ENCODE data around the gene MICU1. TPM values are rescaled to one million over a fixed set of nuclear protein-coding genes. Genes with fewer than 3 reads are reported as not detected.

Gene MICU1
- polyA plus RNA-seq, 2 of the 4 experiments (the other 2 are of a cell fraction), result 54.5 to 58.6 TPM

DNA sequence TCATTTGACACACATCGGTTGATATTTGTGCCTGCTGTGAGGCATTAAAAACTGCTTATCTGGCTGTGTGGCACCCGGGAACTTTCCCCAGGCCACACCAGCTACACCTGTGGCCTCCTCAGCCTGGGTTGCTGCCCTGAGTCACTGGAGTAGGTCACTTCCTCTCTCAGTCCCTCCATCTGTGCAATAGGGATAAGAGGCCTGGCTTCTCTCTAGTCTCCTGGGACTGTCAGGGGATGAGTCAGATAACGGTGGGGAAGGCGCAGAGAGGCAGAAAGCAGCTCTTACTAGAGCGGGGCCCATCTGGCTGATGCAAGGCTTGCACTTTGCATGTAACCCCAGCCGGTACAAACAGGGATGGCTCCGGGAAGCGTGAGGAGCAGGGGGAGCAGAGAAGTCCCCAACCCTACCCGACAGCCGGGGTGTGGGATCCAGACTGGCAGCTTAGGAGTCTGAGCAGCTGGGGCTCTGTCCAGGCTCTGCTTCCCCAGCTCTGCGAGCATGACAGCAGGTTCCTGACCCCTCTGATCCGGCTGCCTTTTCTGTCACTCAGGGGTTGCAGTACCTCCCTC is 305.1 kb downstream of the MICU1 start:
- DNase-seq (ENCODE audit: low read depth in 1 of 2, low spot score in 1 of 2) (peak; percentile 95 to 98), FAIRE-seq (no peak), ATAC-seq (peak; percentile 84 to 86)
- Histone ChIP-seq H3K4me2 (peak overlapping the region; percentile 82), H3K4me3 (peak overlapping the region; percentile 25), H3K27ac (peak overlapping the region; percentile 98 to 99), H3K4me1 (peaks cover 91% of the 10 kb centered on the region), H3K9me3 (no peaks in the 10 kb centered on the region)
- TF ChIP-seq, protein P1, sequence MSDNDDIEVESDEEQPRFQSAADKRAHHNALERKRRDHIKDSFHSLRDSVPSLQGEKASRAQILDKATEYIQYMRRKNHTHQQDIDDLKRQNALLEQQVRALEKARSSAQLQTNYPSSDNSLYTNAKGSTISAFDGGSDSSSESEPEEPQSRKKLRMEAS (IDR thresholded peaks at IDR 0.05), result peak; percentile 83; the same call in 1 of the 2 replicates
- no peak for TF ChIP-seq KDM5A (IDR thresholded peaks at IDR 0.05)
- TF ChIP-seq ZSCAN20 (CRISPR knock-in tag; IDR thresholded peaks at IDR 0.05), result peak; percentile 74; the same call in 1 of the 2 replicates
- peak; percentile 81 to 83; a peak in 3 of 5 replicates for TF ChIP-seq EP300 (IDR thresholded peaks at IDR 0.05)
- TF ChIP-seq KDM1A (IDR thresholded peaks at IDR 0.05; ENCODE audit: low read depth), result peak; percentile 68; the same call in 1 of the 2 replicates
- no peak for TF ChIP-seq ZC3H11A (IDR thresholded peaks at IDR 0.05)
- peak; percentile 67; the same call in 1 of the 2 replicates for TF ChIP-seq MYC (IDR thresholded peaks at IDR 0.05; ENCODE audit: borderline replicate concordance, low read length)
- no peak for TF ChIP-seq POLR2AphosphoS2 (conservative IDR thresholded peaks at IDR 0.05; ENCODE audit: low read length)
- no peak for TF ChIP-seq CBX2 (IDR thresholded peaks at IDR 0.05; ENCODE audit: borderline replicate concordance, low read depth)
- TF ChIP-seq, protein P2, sequence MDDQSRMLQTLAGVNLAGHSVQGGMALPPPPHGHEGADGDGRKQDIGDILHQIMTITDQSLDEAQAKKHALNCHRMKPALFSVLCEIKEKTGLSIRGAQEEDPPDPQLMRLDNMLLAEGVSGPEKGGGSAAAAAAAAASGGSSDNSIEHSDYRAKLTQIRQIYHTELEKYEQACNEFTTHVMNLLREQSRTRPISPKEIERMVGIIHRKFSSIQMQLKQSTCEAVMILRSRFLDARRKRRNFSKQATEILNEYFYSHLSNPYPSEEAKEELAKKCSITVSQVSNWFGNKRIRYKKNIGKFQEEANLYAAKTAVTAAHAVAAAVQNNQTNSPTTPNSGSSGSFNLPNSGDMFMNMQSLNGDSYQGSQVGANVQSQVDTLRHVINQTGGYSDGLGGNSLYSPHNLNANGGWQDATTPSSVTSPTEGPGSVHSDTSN (IDR thresholded peaks at IDR 0.05), result 0 out of 2 replicates have a peak, but pooled peaks have one; percentile 27
- TF ChIP-seq CEBPB (IDR thresholded peaks at IDR 0.05), result peak; percentile 85 to 87
- no peak for TF ChIP-seq RCOR1 (IDR thresholded peaks at IDR 0.05; ENCODE audit: low read depth, low read length)
- TF ChIP-seq, protein P3, sequence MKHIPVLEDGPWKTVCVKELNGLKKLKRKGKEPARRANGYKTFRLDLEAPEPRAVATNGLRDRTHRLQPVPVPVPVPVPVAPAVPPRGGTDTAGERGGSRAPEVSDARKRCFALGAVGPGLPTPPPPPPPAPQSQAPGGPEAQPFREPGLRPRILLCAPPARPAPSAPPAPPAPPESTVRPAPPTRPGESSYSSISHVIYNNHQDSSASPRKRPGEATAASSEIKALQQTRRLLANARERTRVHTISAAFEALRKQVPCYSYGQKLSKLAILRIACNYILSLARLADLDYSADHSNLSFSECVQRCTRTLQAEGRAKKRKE (CRISPR knock-in tag; IDR thresholded peaks at IDR 0.05; ENCODE audit: low read depth), result peak; percentile 60; the same call in 1 of the 2 replicates
- TF ChIP-seq JUN (IDR thresholded peaks at IDR 0.05), result peak; percentile 75 to 96; a peak in 4 of 5 replicates
- TF ChIP-seq HDAC2 (IDR thresholded peaks at IDR 0.05), result no peak
- TF ChIP-seq ZFP36 (IDR thresholded peaks at IDR 0.05; ENCODE audit: borderline replicate concordance, partially characterized antibody), result no peak
- no peak for TF ChIP-seq HOXB5 (CRISPR knock-in tag; IDR thresholded peaks at IDR 0.05)
- TF ChIP-seq, protein P4, sequence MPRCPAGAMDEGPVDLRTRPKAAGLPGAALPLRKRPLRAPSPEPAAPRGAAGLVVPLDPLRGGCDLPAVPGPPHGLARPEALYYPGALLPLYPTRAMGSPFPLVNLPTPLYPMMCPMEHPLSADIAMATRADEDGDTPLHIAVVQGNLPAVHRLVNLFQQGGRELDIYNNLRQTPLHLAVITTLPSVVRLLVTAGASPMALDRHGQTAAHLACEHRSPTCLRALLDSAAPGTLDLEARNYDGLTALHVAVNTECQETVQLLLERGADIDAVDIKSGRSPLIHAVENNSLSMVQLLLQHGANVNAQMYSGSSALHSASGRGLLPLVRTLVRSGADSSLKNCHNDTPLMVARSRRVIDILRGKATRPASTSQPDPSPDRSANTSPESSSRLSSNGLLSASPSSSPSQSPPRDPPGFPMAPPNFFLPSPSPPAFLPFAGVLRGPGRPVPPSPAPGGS (IDR thresholded peaks at IDR 0.05), result peak; percentile 26; the same call in 1 of the 3 replicates
- TF ChIP-seq RAD21 (conservative IDR thresholded peaks at IDR 0.05 in 1 of 2, IDR thresholded peaks at IDR 0.05 in 1 of 2), result 0 out of 5 replicates have a peak, but pooled peaks of 1 of the 2 experiments have one; percentile 37
- TF ChIP-seq GATA3 (IDR thresholded peaks at IDR 0.05; ENCODE audit: borderline replicate concordance), result peak; percentile 54; the same call in 1 of the 2 replicates
- TF ChIP-seq, protein P5, sequence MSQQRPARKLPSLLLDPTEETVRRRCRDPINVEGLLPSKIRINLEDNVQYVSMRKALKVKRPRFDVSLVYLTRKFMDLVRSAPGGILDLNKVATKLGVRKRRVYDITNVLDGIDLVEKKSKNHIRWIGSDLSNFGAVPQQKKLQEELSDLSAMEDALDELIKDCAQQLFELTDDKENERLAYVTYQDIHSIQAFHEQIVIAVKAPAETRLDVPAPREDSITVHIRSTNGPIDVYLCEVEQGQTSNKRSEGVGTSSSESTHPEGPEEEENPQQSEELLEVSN (IDR thresholded peaks at IDR 0.05; ENCODE audit: borderline replicate concordance, low read depth), result peak; percentile 48; the same call in 1 of the 2 replicates
- TF ChIP-seq HOXB13 (CRISPR knock-in tag; IDR thresholded peaks at IDR 0.05; ENCODE audit: low read depth), result 0 out of 2 replicates have a peak, but pooled peaks have one; percentile 56
- no peak for TF ChIP-seq TFCP2L1 (CRISPR knock-in tag; IDR thresholded peaks at IDR 0.05)
- TF ChIP-seq MAFK (IDR thresholded peaks at IDR 0.05; ENCODE audit: partially characterized antibody), result peak; percentile 87
- TF ChIP-seq BHLHE40 (IDR thresholded peaks at IDR 0.05; ENCODE audit: low read depth, low read length), result no peak
- TF ChIP-seq HEYL (CRISPR knock-in tag; IDR thresholded peaks at IDR 0.05), result no peak
- peak; percentile 85 for TF ChIP-seq FOSL2 (IDR thresholded peaks at IDR 0.05)
- TF ChIP-seq FOSL2 (CRISPR knock-in tag; IDR thresholded peaks at IDR 0.05), result peak; percentile 97
- peak; percentile 70; the same call in 1 of the 2 replicates for TF ChIP-seq EHF (CRISPR knock-in tag; IDR thresholded peaks at IDR 0.05)
- peak; percentile 45; the same call in 2 of the 3 replicates for TF ChIP-seq SMC3 (IDR thresholded peaks at IDR 0.05)
- TF ChIP-seq, protein P6, sequence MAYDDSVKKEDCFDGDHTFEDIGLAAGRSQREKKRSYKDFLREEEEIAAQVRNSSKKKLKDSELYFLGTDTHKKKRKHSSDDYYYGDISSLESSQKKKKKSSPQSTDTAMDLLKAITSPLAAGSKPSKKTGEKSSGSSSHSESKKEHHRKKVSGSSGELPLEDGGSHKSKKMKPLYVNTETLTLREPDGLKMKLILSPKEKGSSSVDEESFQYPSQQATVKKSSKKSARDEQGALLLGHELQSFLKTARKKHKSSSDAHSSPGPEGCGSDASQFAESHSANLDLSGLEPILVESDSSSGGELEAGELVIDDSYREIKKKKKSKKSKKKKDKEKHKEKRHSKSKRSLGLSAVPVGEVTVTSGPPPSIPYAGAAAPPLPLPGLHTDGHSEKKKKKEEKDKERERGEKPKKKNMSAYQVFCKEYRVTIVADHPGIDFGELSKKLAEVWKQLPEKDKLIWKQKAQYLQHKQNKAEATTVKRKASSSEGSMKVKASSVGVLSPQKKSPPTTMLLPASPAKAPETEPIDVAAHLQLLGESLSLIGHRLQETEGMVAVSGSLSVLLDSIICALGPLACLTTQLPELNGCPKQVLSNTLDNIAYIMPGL (CRISPR knock-in tag; IDR thresholded peaks at IDR 0.05; ENCODE audit: borderline replicate concordance), result no peak
- TF ChIP-seq MAZ (IDR thresholded peaks at IDR 0.05; ENCODE audit: borderline replicate concordance, low read depth, low read length), result 0 out of 2 replicates have a peak, but pooled peaks have one; percentile 8
- peak; percentile 47; the same call in 1 of the 2 replicates for TF ChIP-seq POLR2A (IDR thresholded peaks at IDR 0.05; ENCODE audit: low read length)
- TF ChIP-seq JUNB (IDR thresholded peaks at IDR 0.05), result peak; percentile 85
- WGBS (ENCODE audit: missing lambda C conversion rate), result 2% methylated on average over 12 of the region's 12 CpGs
- ChIA-PET CTCF (interaction anchor here (0.9 to 8.5 kb wide), 15 partner anchors 11 to 272 kb away, joined by 3 to 94 read pairs (median 6); partner anchors contain the start of genes ANAPC16, ASCC1 and DDIT4), POLR2A (interaction anchor here (0.6 to 5.9 kb wide), 20 partner anchors 9 to 225 kb away, joined by 3 to 197 read pairs (median 7); partner anchors contain the start of genes ANAPC16, ASCC1 and DDIT4)

Data from A549 (cell line).